ENCODE measurements around the gene CEP131.

Gene CEP131

DNA sequence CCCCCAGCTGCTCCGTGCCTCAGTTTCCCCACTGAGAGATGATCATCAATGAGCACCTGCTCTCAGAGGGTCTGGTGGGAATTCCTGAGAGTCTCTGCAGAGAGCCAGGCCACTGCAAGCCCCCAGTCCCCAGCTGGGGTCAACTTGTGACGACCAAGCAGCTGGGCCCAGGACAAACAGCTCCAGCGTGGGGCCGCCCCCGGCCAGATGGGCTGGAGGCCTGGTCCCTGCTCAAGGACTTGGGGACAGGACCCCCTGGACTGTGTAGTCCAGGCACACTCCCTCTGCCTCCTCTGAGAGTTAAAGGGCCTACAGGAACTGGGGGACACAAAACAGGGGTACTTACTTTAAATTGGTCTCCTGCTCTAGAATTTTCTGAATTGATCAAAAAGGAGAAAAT lies 40.2 kb downstream of the CEP131 start:
- DNase-seq = no peak

DNA sequence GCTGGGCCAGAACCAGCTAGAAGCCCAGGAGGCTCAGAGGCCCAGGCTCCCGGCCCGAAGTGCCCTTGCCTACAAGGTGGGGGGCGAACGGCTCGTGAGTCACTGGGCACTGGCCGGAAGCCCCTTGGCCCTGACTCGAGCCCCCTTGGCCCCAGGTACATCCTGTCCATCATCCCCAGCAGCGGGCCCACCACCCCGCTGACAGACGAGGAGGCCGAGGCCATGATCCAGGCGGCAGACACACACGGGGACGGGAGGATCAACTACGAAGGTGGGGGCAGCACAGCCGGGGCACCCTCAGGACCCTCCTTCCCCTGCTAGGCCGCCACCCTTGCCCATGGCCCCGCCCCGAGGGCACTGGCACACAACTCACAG lies 41.0 kb downstream of the CEP131 start:
- DNase-seq = no peak

- DNase-seq = no peak
These were observed 41.6 kb downstream of the CEP131 start for GRCh38 chr17:81180836-81181810.

- no peak for DNase-seq
These were observed 42.9 kb downstream of the CEP131 start for GRCh38 chr17:81179861-81180260.

GRCh38 chr17:81179220-81179619 lies 43.5 kb downstream of the CEP131 start:
- DNase-seq = no peak

DNA sequence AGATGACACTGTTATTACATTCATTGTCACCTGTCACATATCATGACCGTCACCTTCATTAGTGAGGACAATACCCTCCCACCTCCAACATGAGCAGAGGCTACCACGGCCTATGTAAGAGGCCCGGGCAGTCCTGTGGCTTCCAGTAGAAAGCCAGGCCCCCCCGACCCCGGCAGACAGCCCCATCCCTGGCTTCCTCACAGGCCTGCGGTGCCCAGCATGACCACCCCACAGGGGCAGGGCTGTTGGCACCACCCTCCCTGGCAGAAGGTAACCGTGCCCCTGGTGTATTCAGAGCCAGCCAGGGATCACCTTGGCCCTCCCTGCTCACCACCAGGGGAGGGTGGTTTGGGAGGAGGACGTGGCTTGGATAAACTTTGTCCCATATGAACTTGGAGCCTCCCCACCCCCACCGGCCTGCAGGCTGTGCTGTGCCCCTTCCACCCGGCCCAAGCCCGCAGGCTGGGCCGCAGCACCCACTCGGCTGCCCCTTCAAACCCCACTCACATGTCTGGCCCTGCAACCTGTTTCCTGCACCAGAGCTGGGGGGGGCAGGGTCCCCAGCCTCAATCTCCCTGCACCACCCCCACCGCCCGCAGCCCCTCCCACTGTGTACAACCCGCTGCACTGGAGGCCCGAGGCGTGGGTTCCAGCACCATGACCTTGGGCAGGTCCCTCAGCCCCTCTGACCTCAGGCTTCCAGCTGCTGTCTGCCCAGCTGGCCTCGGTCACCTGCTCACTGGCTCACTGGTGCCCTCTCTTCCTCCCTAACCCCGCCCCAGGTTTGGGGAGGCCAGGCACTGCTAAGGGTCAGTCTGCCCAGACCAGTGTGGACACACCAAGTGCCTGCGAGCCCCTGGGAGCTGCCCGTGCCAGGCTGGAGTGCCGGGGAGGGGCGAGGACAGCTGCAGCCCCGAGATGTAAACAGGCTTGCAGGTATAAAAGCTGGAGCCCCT lies 44.4 kb downstream of the CEP131 start:
- no peak for DNase-seq

- no peak for DNase-seq
These were observed 46.1 kb downstream of the CEP131 start for GRCh38 chr17:81176666-81177065.

DNA sequence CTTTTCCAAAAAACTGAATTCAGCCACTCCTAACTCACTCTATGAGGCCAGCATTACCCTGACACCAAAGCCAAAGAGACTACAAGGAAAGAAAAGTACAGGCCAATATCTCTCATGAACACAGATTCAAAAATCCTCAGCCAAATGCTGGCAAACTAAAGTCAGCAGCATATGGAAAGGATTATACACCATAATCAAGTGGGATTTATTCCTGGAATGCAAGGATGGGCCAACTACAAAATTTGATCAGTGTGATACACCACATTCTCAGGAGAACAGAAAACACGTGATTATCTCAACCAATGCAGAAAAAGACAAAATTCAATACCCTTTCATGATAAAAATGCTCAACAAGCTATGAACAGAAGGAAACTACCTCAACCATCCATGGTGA lies 49.0 kb downstream of the CEP131 start:
- no peak for DNase-seq

DNA sequence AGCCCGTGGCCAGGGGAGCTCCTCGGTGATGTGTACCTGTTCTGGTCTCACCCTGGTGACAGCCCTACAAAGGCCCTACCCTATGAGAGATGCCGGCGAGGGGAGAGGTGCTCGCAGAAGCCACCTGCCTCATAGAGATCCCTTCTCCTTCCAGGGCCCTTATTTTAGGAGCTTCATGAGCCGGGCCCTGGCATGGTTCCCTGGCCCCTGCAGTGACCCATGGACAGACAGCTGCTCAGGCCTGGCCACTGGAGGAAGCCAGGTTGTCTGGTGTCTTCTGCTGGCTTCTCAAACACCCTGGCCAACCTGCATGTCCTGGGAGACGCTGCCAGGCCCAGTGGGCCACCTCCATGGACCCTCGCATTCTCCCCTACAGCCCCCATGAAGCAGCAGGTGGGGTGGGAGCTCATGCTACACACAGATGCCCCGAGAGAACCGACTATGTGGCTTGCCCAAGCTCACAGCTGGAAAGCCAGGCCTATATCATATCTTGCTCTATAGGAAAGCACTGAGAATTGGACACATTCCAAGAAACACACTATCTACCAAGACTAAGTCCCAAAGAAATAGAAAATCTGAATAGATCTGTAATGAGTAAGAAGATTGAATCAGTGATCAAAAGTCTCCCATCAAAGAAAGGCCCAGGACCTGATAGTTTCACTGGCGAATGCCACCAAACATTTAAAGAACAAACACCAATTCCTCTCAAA lies 49.6 kb downstream of the CEP131 start:
- DNase-seq = no peak

GRCh38 chr17:81171941-81172340 lies 50.8 kb downstream of the CEP131 start:
- no peak for DNase-seq

- no peak for DNase-seq
These were observed 51.9 kb downstream of the CEP131 start for GRCh38 chr17:81170727-81171494.

DNA sequence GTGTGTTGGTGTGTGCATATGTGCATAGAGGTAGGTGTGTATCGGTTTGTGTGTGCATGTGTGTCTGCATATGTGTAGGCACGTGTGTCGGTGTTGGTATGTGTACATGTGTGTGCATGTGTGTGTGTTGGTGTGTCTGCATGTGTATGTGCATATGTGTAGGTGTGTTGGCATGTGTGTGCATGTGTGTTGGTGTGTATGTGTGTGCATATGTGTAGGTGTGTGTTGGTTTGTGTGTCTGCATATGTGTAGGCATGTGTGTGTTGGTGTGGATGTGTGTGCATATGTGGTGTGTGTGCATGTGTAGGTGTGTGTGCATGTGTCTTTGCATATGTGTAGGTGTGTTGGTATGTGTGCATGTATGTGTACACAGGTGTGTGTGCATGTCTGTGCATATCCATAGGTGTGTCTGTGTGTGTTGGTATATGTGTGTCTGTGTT lies 52.9 kb downstream of the CEP131 start:
- no peak for DNase-seq

DNA sequence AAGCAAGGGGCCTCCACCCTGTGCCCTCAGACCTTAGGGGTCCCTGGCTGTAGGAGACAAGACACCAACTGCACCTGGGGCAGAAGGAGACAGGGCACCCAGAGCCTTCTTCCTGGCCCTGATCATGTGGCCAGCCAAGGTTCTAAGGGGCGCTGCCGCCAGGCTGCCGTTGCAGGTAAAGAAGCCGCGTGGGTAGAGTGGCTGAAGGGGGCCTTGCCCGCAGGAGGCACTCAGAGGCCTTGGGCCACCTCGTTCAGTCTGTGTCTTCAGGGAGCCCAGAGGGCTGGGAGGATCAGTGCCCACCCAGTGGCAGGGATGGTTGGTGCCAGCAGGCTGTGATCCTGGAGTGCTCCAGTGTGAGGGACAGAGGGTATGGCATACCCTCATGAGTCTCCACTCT lies 55.1 kb downstream of the CEP131 start:
- no peak for DNase-seq

- DNase-seq = no peak
These were observed 55.6 kb downstream of the CEP131 start for GRCh38 chr17:81167194-81167524.

DNA sequence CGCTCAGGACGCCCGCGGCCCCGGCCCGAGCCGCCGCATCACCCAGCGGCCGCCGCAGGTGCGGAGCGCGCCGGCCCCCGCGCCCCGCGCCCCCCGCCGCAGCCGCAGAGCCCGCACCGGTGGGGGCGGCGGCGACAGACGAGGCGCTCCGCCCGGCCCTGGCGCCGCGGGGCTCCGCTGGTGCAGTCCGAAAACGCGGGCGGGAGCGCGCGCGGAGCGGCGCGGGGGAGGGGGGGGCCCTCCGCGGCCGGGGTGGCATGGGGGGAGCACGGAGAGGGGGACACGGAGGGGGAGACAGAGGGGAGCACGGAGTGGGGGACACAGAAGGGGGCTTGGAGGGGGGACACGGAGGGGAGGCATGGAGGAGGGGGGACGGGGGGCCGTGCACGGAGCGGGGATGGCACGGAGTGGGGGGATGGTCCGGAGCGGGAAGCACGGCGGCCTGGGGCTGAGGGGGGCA lies 56.7 kb downstream of the CEP131 start, which contains the start of gene AATK:
Gene AATK (minus strand): TSS at position 189 of the 460 bp plus-strand sequence. CDS start 229 bp downstream, outside the sequence.
- no peak for DNase-seq

GRCh38 chr17:81165246-81166032 lies 57.3 kb downstream of the CEP131 start, which contains the start of gene PVALEF:
Gene PVALEF (plus strand): TSS chr17:81165507. CDS start chr17:81181227, 15,720 bp downstream.
- DNase-seq = no peak

DNA sequence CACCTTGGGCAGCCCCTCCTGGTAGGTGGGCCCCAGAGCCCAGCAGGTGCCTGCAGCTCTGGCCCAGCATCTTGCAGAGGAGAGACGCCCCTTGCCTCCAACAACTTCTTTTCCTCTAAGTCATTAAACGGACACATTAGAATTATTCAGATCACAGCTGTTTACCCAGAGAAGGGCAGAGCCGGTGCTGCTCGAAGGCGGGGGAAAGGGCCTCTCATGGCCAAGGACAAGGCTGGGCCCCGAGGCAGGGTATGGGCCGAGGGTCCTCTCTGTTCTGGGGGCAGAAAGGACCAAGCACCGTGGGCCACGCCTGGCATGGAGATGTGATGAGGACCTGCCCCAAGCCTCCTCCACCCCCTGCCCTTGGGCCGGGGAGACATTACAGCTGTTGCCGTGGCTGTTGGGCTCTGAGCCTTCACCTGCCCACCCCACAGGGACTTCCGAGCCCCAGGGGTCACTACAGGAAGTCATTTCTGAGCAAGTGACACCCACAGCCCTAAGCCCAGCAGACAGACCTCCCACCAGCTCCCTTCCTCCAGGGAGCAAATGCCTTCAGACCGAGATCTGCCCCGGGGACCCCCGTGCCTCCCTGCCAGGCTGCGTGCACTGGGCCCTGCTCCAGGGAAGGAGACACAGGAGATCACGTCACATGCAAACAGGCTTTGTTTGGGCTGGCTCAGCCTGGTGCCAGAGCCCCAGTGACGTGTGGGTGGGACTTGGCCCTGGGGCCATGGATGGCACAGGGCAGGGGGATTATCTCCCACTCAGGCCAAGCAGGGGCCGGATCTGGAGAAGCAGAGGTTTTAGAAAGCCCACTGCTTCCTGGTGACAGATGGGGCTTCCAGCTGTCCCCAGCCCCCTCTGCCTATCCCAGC lies 58.2 kb downstream of the CEP131 start:
- no peak for DNase-seq

GRCh38 chr17:81163703-81164370 lies 58.9 kb downstream of the CEP131 start:
- DNase-seq = no peak

- DNase-seq = no peak
These were observed 59.6 kb downstream of the CEP131 start for GRCh38 chr17:81163051-81163695.
